Mucosa of descending colon (tissue), 3 donors: Measurements from ENCODE around the gene CMYA5. TPM values are rescaled to one million over a fixed set of nuclear protein-coding genes. Genes with fewer than 3 reads are reported as not detected.

ENCODE experiments used
- ATAC-seq: fragments of 200-7000 bp; cut with Tn5 transposase; one replicate; pipeline ENCODE4 v1.9.1; 2020; ENCODE audit warnings: mild to moderate bottlenecking, moderate library complexity
- DNase-seq, 3 donors: peaks; one replicate each; pipeline ENCODE4 v3.0.0-alpha.2; 2020
- H3K36me3 ChIP-seq: fragments of 200-600 bp; one replicate; pipeline ENCODE4 v1.8.0; 2021; ENCODE audit warnings: low read depth, mild to moderate bottlenecking
- H3K4me1 ChIP-seq: fragments of 200-600 bp; one replicate; pipeline ENCODE4 v1.8.0; 2021; ENCODE audit warnings: low read depth, mild to moderate bottlenecking
- H3K4me3 ChIP-seq: fragments of 200-600 bp; one replicate; pipeline ENCODE4 v1.8.0; 2021; ENCODE audit warnings: mild to moderate bottlenecking
- H3K9me3 ChIP-seq: fragments of 200-600 bp; one replicate; pipeline ENCODE4 v1.8.0; 2021; ENCODE audit warnings: mild to moderate bottlenecking
- intact Hi-C, 2 donors: fragments of 100-400 bp; cut with DNase I in 1 of 2; cut with micrococcal nuclease in 1 of 2; formaldehyde crosslinking; loops; one replicate each; pipeline versions ENCODE4 v1.11.0 to v1.11.1; 2022; cut with DNase I, micrococcal nuclease
- total RNA-seq, 3 donors: library from RNA; stranded (reverse); fragmentation: NEBNext Ultra II Directional in 2 of 3; extraction: Animal tissue kit (Norgen Biotek cat#: 25700) in 2 of 3; gene quantifications; one replicate each; pipeline versions ENCODE4 v1.2.1 to v1.2.4, GENCODE V29; 2021 to 2023
- TF ChIP-seq, protein P1 (sequence below): fragments of 200-600 bp; IDR thresholded peaks from one replicate; pipeline ENCODE4 v1.8.0; 2022; ENCODE audit warnings: antibody characterized with exemption, mild to moderate bottlenecking
- donor health status: DM: no; HTN: no; CAD: no; lungs with moderate emphysema.
- donor health status: DM: no; HTN: no; CAD: no.
- donor health status: DM: no; HTN: yes; CAD: no.

Gene CMYA5
- total RNA-seq, 3 donors from 2014 or later = 0.55 to 3.3 (median 1.1) TPM

DNA sequence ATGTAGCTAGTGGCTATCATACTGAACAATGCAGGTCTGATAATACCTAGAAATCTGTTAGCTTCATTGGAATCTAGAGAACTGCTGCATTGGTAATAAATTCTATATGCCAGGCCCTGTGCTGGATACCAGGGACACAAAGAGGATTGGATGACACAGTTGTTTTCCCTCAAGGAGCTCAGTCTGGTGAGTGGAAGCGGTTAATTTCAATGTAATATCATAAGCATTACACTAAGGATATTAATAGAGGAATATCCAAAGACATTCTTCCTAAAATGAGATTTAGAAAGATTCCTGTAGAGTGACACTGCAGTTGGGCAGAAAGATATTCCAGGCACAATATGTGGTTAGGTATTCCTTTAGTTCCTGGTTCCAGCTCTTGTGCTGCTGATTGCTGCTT, 5.9 kb downstream of the CMYA5 start:
- intact Hi-C loops = no loop called here
- no peaks in the 10 kb centered on the region for H3K36me3 ChIP-seq
- DNase-seq (no peak), ATAC-seq (no peak)
- H3K9me3 ChIP-seq = no peaks in the 10 kb centered on the region
- TF ChIP-seq, protein P1, sequence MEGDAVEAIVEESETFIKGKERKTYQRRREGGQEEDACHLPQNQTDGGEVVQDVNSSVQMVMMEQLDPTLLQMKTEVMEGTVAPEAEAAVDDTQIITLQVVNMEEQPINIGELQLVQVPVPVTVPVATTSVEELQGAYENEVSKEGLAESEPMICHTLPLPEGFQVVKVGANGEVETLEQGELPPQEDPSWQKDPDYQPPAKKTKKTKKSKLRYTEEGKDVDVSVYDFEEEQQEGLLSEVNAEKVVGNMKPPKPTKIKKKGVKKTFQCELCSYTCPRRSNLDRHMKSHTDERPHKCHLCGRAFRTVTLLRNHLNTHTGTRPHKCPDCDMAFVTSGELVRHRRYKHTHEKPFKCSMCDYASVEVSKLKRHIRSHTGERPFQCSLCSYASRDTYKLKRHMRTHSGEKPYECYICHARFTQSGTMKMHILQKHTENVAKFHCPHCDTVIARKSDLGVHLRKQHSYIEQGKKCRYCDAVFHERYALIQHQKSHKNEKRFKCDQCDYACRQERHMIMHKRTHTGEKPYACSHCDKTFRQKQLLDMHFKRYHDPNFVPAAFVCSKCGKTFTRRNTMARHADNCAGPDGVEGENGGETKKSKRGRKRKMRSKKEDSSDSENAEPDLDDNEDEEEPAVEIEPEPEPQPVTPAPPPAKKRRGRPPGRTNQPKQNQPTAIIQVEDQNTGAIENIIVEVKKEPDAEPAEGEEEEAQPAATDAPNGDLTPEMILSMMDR = no peak
- H3K4me1 ChIP-seq = no peaks in the 10 kb centered on the region
- no peak overlapping the region for H3K4me3 ChIP-seq

DNA sequence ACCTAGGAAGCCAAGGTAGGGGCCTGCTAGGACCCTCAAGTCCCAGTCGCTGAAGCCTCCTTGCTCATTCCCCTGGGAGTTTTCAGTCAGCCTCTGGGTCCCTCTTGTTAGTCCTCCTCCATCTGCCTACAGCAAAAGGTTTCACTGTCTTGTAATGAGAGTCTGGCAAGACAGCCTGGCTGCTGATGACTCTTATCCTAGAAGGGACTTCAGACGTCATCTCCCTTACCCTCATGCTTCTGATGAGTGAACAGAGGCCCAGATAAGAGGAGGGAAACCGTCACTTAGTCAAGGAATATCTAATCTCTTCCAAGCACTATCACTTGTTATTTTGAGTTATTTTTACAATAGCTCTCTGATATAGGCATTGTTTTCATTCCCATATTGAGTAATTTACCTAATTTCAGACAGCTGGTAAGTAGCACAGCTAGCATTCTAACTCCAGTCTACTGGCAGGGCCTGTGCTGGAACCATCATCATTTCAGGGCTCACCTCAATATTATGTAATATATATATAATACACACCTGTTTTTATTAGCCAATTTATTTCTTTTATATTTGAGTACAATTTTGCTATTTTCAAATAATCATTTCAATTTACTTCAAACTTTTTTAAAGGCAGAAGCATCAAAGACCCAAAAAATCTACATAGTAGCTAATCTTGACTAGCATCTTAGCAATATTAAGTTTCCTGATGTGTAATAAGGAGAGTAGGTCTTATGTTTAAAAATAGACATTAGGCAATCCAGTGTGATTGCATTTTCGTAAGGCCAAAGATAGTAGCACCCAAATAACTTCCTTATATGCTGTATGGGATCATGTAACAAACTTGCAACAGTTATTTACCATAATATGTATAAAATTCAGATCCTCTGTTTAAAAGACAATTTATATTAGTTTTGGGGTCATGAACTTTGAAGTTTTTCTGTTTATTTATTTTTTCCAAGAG, 7.9 kb downstream of the CMYA5 start:
- no peaks in the 10 kb centered on the region for H3K36me3 ChIP-seq
- intact Hi-C loops = no loop called here
- H3K9me3 ChIP-seq = no peaks in the 10 kb centered on the region
- H3K4me1 ChIP-seq = no peaks in the 10 kb centered on the region
- no peak for ATAC-seq
- TF ChIP-seq, protein P1 = no peak
- no peak for DNase-seq
- no peak overlapping the region for H3K4me3 ChIP-seq

DNA sequence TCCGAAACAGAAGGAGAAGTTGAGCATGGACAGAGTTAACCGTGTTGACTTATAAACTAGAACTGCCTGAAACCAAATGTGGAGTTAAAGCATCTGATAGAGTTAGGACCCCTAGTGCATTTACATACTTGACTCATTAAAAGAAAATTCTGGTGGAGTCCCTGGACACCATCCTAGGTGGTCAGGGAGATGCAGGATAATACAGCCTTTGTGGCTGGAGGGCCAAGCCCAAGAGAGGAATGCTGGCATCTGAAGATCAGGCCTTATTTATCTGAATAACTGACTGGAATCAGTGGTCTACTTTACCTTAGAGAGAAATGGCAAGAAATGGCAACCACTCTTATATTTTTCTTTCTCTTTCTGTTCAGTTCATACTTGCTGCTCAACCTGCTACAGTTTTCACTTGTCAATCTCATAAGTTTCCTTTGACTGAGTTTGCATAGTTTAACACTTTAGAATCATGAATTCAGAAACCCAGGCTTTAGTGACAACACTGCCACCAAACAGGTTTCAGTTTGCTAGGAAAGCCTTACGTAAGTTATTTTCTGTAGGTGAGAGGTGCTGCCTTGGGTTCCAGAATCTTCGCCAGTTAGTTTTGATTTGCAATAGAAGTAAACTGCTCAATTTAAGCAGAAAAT, 10.2 kb downstream of the CMYA5 start:
- no peak for DNase-seq
- no peaks in the 10 kb centered on the region for H3K9me3 ChIP-seq
- H3K4me3 ChIP-seq = no peak overlapping the region
- intact Hi-C loops = no loop called here
- H3K4me1 ChIP-seq = no peaks in the 10 kb centered on the region
- H3K36me3 ChIP-seq = no peaks in the 10 kb centered on the region
- TF ChIP-seq, protein P1 = no peak
- ATAC-seq = no peak

DNA sequence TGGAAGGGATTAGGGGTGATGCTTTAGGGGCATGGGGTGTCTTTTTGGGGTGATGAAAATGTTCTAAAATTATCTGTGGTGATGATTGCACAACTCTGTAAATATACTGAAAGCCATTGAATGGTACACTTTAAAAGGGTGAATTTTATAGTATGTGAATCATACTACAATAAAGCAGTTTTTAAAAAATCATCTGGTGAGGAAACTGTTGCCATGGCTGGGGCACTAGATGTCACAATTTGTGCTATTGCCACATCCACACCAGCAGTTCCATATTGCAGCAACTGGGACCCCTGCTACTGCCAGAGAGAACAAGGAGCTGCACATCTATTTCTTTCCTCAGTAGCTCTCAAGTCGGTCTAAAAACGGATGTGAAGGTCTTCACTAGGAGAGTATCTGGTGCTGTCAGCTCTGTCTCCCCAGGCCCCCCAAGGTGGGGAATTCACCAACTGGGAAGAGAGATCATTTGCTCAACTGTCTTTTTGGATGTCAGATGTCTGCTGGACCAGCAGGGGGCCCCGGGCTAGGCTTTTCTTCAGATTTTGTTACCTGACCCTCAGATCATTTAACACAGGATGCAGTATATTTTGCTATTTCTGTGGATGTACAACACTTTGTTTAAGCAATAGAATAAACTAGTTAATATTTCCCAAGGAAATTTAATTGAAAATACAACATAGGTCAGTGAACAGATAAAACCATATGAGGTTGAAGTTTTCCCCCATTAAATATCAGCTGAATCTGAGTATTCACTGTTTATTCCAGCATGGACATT, 13.2 kb downstream of the CMYA5 start:
- intact Hi-C loops = no loop called here
- TF ChIP-seq, protein P1 = peak; percentile 20
- H3K4me1 ChIP-seq = no peaks in the 10 kb centered on the region
- ATAC-seq (no peak), DNase-seq (peak in 1 of 3 donors; percentile 9)
- no peaks in the 10 kb centered on the region for H3K36me3 ChIP-seq
- H3K9me3 ChIP-seq = no peaks in the 10 kb centered on the region
- no peak overlapping the region for H3K4me3 ChIP-seq

DNA sequence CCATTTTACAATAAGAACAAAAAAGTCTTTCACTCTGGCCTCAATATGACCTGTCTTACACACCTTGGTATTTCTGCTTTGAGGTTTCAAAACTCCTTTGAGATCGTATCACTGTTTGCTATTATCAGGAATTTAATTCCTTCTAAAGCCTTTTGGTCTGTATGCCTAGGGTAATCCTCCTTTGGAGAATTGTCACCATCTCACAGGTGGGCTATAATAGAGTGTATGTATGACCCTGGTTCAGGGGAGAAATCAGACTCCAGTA, 13.7 kb downstream of the CMYA5 start:
- DNase-seq (no peak), ATAC-seq (no peak)
- TF ChIP-seq, protein P1 = no peak
- H3K36me3 ChIP-seq = no peaks in the 10 kb centered on the region
- intact Hi-C loops = no loop called here
- no peak overlapping the region for H3K4me3 ChIP-seq
- H3K4me1 ChIP-seq = no peaks in the 10 kb centered on the region
- no peaks in the 10 kb centered on the region for H3K9me3 ChIP-seq
